ENCODE data around the gene OR2AG2. TPM values are rescaled to one million over a fixed set of nuclear protein-coding genes. Genes with fewer than 3 reads are reported as not detected.

The OR2AG2 gene
- polyA plus RNA-seq, 2 of the 4 experiments (the other 2 are of a cell fraction): 0.04 to 0.05 TPM

DNA sequence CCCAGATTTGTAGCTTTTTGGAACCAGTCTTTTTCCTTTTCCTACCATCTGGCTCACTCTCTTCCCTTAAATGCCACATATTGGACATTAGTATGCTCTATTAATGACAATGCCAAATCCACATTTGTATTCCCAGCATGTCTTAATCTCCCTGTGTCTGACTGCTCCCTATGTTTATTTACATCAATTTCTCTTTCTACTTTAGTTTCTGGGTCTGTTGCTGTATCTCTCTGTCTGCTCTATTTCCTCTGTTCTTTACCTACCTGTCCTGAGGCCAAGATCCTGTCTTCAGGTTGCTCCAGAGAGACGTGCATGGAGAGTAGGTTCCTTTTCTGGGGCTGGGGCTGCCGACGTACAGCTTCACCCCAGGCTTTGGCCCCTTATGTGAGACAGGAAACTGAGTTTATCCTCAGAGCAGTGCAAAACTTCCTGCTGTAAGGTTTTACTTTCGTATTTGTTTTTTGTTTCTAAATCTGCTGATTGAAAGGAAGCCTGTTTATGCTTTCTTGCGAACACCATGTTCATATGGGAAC, 25.6 kb downstream of the OR2AG2 start:
- no peak for DNase-seq (ENCODE audit: low read depth in 1 of 2, low spot score in 1 of 2)
- Histone ChIP-seq H3K9me3 (no peaks in the 10 kb centered on the region), H3K4me1 (no peaks in the 10 kb centered on the region), H3K27ac (no peak overlapping the region), H3K4me3 (no peak overlapping the region), H3K4me2 (no peak overlapping the region)
- ATAC-seq: no peak
- WGBS (ENCODE audit: missing lambda C conversion rate): 10% methylated on average over 5 of the region's 5 CpGs
- TF ChIP-seq ZFP36 (IDR thresholded peaks at IDR 0.05; ENCODE audit: borderline replicate concordance, partially characterized antibody) (no peak), CBX2 (IDR thresholded peaks at IDR 0.05; ENCODE audit: borderline replicate concordance, low read depth) (no peak), GATA3 (IDR thresholded peaks at IDR 0.05; ENCODE audit: borderline replicate concordance) (no peak), FOSL2 (IDR thresholded peaks at IDR 0.05) (no peak), FOSL2 (CRISPR knock-in tag; IDR thresholded peaks at IDR 0.05) (no peak)
- TF ChIP-seq, protein P1, sequence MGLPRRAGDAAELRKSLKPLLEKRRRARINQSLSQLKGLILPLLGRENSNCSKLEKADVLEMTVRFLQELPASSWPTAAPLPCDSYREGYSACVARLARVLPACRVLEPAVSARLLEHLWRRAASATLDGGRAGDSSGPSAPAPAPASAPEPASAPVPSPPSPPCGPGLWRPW (IDR thresholded peaks at IDR 0.05): no peak
- TF ChIP-seq, protein P2, sequence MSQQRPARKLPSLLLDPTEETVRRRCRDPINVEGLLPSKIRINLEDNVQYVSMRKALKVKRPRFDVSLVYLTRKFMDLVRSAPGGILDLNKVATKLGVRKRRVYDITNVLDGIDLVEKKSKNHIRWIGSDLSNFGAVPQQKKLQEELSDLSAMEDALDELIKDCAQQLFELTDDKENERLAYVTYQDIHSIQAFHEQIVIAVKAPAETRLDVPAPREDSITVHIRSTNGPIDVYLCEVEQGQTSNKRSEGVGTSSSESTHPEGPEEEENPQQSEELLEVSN (IDR thresholded peaks at IDR 0.05; ENCODE audit: borderline replicate concordance, low read depth): no peak
- POLR2A ChIA-PET: no interaction called here
- FAIRE-seq: no peak
- CTCF ChIA-PET: interaction anchor here (1.5 to 4.2 kb wide), 4 partner anchors 8 to 233 kb away, joined by 3 to 41 read pairs (median 8); no protein-coding TSS in a partner anchor

DNA sequence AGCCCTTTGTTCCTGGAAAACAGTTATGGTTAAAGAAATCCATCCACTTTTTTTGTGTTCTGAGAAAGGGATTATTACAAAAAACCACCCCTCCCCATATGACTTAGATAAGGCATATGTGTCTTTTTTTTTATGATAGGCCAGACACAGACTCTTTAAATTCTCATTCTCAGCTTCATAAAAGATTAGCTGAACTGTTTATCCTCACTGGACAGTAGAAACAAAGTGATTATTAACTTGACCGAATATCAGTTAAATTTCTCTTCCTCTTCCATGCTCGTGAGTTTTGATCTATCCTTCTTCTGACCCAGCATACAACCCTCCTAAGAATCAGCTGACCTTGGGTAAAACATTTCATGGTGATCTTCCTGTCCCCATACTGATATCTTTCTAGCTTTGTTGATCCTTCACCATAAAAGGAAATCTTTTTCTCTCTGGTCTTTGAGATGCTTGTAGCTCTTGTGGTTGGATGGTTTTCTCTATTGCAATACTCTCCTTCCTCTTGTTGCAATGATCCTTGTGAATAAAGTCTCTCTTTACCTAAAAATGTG, 26.2 kb downstream of the OR2AG2 start:
- no peak for DNase-seq (ENCODE audit: low read depth in 1 of 2, low spot score in 1 of 2)
- H3K9me3 ChIP-seq: no peaks in the 10 kb centered on the region
- FAIRE-seq: no peak
- no peak overlapping the region for H3K27ac ChIP-seq
- no peaks in the 10 kb centered on the region for H3K4me1 ChIP-seq
- H3K4me2 ChIP-seq: no peak overlapping the region
- H3K4me3 ChIP-seq: no peak overlapping the region
- no peak for ATAC-seq
- TF ChIP-seq JUN (IDR thresholded peaks at IDR 0.05): no peak
- no peak for TF ChIP-seq POLR2AphosphoS2 (conservative IDR thresholded peaks at IDR 0.05; ENCODE audit: low read length)
- no peak for TF ChIP-seq HOXA7 (CRISPR knock-in tag; IDR thresholded peaks at IDR 0.05)
- TF ChIP-seq, protein P3, sequence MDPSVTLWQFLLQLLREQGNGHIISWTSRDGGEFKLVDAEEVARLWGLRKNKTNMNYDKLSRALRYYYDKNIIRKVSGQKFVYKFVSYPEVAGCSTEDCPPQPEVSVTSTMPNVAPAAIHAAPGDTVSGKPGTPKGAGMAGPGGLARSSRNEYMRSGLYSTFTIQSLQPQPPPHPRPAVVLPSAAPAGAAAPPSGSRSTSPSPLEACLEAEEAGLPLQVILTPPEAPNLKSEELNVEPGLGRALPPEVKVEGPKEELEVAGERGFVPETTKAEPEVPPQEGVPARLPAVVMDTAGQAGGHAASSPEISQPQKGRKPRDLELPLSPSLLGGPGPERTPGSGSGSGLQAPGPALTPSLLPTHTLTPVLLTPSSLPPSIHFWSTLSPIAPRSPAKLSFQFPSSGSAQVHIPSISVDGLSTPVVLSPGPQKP (IDR thresholded peaks at IDR 0.05; ENCODE audit: low read depth, low read length): no peak
- TF ChIP-seq, protein P4, sequence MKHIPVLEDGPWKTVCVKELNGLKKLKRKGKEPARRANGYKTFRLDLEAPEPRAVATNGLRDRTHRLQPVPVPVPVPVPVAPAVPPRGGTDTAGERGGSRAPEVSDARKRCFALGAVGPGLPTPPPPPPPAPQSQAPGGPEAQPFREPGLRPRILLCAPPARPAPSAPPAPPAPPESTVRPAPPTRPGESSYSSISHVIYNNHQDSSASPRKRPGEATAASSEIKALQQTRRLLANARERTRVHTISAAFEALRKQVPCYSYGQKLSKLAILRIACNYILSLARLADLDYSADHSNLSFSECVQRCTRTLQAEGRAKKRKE (CRISPR knock-in tag; IDR thresholded peaks at IDR 0.05; ENCODE audit: low read depth): no peak
- no peak for TF ChIP-seq JUNB (IDR thresholded peaks at IDR 0.05)
- TF ChIP-seq EHMT2 (IDR thresholded peaks at IDR 0.05; ENCODE audit: low read depth): no peak
- TF ChIP-seq EP300 (IDR thresholded peaks at IDR 0.05): no peak
- no peak for TF ChIP-seq KDM5A (IDR thresholded peaks at IDR 0.05)
- TF ChIP-seq, protein P5, sequence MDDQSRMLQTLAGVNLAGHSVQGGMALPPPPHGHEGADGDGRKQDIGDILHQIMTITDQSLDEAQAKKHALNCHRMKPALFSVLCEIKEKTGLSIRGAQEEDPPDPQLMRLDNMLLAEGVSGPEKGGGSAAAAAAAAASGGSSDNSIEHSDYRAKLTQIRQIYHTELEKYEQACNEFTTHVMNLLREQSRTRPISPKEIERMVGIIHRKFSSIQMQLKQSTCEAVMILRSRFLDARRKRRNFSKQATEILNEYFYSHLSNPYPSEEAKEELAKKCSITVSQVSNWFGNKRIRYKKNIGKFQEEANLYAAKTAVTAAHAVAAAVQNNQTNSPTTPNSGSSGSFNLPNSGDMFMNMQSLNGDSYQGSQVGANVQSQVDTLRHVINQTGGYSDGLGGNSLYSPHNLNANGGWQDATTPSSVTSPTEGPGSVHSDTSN (IDR thresholded peaks at IDR 0.05): no peak
- TF ChIP-seq HOXB13 (CRISPR knock-in tag; IDR thresholded peaks at IDR 0.05; ENCODE audit: low read depth): no peak
- ChIA-PET POLR2A (no interaction called here), CTCF (interaction anchor here (1.5 to 4.2 kb wide), 3 partner anchors 7 to 233 kb away, joined by 3 to 41 read pairs (median 10); no protein-coding TSS in a partner anchor)
- 1% methylated on average over 2 of the region's 2 CpGs for whole genome bisulfite sequencing (ENCODE audit: missing lambda C conversion rate)

DNA sequence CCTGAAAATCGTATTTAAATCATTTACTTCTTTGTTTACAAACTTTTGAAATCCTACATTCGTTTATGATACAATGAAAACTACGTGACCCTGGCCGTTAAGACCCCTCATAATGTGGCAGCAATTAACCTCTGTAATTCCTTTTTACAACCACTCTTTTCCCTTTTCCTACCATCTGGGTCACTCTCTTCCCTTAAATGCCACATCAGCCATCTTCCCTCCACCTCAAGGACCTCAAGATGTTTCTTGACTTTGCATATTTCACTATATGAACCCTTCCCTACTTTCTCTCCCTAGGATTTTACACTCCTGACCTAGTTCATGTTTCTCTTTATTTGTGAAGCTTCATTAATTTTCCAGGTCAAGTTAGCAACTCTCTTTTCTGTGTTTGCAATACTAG, 26.8 kb downstream of the OR2AG2 start:
- no peak for TF ChIP-seq MAZ (IDR thresholded peaks at IDR 0.05; ENCODE audit: borderline replicate concordance, low read depth, low read length)
- TF ChIP-seq EP300 (IDR thresholded peaks at IDR 0.05): no peak
- no peak for TF ChIP-seq PHF8 (IDR thresholded peaks at IDR 0.05; ENCODE audit: borderline replicate concordance, low read depth)
- TF ChIP-seq ZFP36 (IDR thresholded peaks at IDR 0.05; ENCODE audit: borderline replicate concordance, partially characterized antibody): no peak
- no peak for TF ChIP-seq MAFK (IDR thresholded peaks at IDR 0.05; ENCODE audit: partially characterized antibody)
- TF ChIP-seq RNF2 (IDR thresholded peaks at IDR 0.05; ENCODE audit: borderline replicate concordance, low read depth): no peak
- no peak for TF ChIP-seq HDAC2 (IDR thresholded peaks at IDR 0.05)
- no peak for TF ChIP-seq ZC3H11A (IDR thresholded peaks at IDR 0.05)
- TF ChIP-seq NPAS2 (CRISPR knock-in tag; IDR thresholded peaks at IDR 0.05; ENCODE audit: borderline replicate concordance): no peak
- TF ChIP-seq SREBF2 (IDR thresholded peaks at IDR 0.05): no peak
- TF ChIP-seq HOXB5 (CRISPR knock-in tag; IDR thresholded peaks at IDR 0.05): no peak
- TF ChIP-seq RAD21 (conservative IDR thresholded peaks at IDR 0.05 in 1 of 2, IDR thresholded peaks at IDR 0.05 in 1 of 2): no peak
- TF ChIP-seq KDM1A (IDR thresholded peaks at IDR 0.05; ENCODE audit: low read depth): no peak
- no peak for TF ChIP-seq ZSCAN20 (CRISPR knock-in tag; IDR thresholded peaks at IDR 0.05)
- no peak for TF ChIP-seq CEBPB (IDR thresholded peaks at IDR 0.05)
- no peak for TF ChIP-seq MYC (IDR thresholded peaks at IDR 0.05; ENCODE audit: borderline replicate concordance, low read length)
- no peak for TF ChIP-seq BHLHE40 (IDR thresholded peaks at IDR 0.05; ENCODE audit: low read depth, low read length)
- Histone ChIP-seq H3K27ac (no peak overlapping the region), H3K4me2 (no peak overlapping the region), H3K4me1 (no peaks in the 10 kb centered on the region), H3K9me3 (no peaks in the 10 kb centered on the region), H3K4me3 (no peak overlapping the region)
- no peak for DNase-seq (ENCODE audit: low read depth in 1 of 2, low spot score in 1 of 2)
- POLR2A ChIA-PET: no interaction called here
- no peak for ATAC-seq
- 2% methylated on average over 4 of the region's 4 CpGs for WGBS (ENCODE audit: missing lambda C conversion rate)
- FAIRE-seq: no peak
- CTCF ChIA-PET: interaction anchor here (4.2 kb wide), 1 partner anchor 11 kb away, joined by 41 read pairs; no protein-coding TSS in a partner anchor

Measured in A549 (cell line).